GM18498 (cell line): Measurements from ENCODE around the gene HCFC1.

Experiments used
- ATAC-seq: cut with Tn5 transposase; IDR thresholded peaks from one replicate; pipeline ENCODE4 v1.9.1; 2021; ENCODE audit warnings: mild to moderate bottlenecking, moderate library complexity; ENCODE audit not compliant: unreplicated experiment

Gene HCFC1

GRCh38 chrX:153971450-153972367 lies at the start of gene HCFC1:
HCFC1 (minus strand) TSS chrX:153971818; CDS start chrX:153970840, 978 bp downstream.
- peak; percentile 40 for ATAC-seq

- no peak for ATAC-seq
Measured at GRCh38 chrX:154021131-154021611, 49.6 kb upstream of the HCFC1 start.

GRCh38 chrX:154020536-154021115 lies 49.0 kb upstream of the HCFC1 start:
- ATAC-seq = peak; percentile 3

GRCh38 chrX:154019633-154020528 lies 48.3 kb upstream of the HCFC1 start, which contains the start of gene IRAK1:
IRAK1 (minus strand) TSS chrX:154019902; CDS start chrX:154019812, 90 bp downstream.
- ATAC-seq = peak; percentile 85

- peak; percentile 5 for ATAC-seq
Measured at GRCh38 chrX:154019061-154019621, 47.5 kb upstream of the HCFC1 start.

GRCh38 chrX:154018518-154019060 lies 47.0 kb upstream of the HCFC1 start:
- no peak for ATAC-seq

- ATAC-seq = no peak
Measured at GRCh38 chrX:154017766-154018517, 46.3 kb upstream of the HCFC1 start.

GRCh38 chrX:154016366-154017076 lies 44.9 kb upstream of the HCFC1 start:
- ATAC-seq = no peak

- no peak for ATAC-seq
Measured at GRCh38 chrX:154015581-154016264, 44.1 kb upstream of the HCFC1 start.

GRCh38 chrX:154014429-154015380 lies 43.1 kb upstream of the HCFC1 start:
- ATAC-seq = no peak

GRCh38 chrX:154013614-154014360 lies 42.2 kb upstream of the HCFC1 start:
- ATAC-seq = no peak

GRCh38 chrX:154013001-154013421 lies 41.4 kb upstream of the HCFC1 start:
- ATAC-seq = no peak

GRCh38 chrX:154012336-154012991 lies 40.8 kb upstream of the HCFC1 start:
- no peak for ATAC-seq

- no peak for ATAC-seq
Measured at GRCh38 chrX:154011376-154012335, 40.0 kb upstream of the HCFC1 start.
